HG02763 (cell line): Measurements from ENCODE around the gene MEN1.
"Not testable (repeated sequence)": the region's sequence is repeated elsewhere in the genome, so short reads cannot be mapped to it uniquely, and the experiment has no call there.

Experiments
- ATAC-seq: cut with Tn5 transposase; IDR thresholded peaks from one replicate; pipeline ENCODE4 v1.9.1; 2021; ENCODE audit warnings: mild to moderate bottlenecking, moderate library complexity; ENCODE audit not compliant: unreplicated experiment

The MEN1 gene

DNA sequence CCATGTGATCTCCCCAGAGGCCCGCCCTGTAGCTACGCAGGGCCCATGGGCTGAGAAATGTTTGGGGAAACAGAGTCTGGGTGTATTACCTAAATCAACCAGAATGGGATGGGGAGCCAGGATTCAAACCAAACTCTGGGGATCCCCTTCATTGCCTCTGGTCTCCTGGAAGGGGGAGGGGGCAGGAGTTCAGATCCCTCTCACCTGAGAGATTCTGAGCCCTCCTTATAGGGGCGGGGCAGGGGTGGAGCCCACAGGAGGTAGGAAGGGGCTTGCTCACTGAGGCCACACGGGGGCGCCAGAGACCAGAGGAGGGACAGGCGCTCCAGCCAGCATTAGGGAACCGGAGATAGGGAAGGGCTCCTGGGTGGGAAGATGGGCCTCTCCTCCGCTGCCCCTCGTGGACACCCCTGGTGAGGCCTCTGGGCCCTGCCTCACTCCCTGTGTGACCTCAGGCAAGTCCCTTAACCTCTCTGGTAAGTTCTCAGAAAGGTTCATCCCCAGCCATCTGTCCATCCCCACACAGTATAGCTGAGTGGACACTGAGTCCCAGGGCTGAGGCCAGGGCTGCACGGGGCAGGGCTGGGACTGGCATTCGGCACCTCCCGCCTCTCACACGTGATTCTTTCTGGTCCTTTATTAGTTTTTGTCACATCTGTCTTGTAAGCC is 36.8 kb upstream of the MEN1 start:
- ATAC-seq: no peak

GRCh38 chr11:64845776-64846129 is 35.4 kb upstream of the MEN1 start:
- ATAC-seq: not testable (repeated sequence)

- ATAC-seq: no peak
These were observed 34.9 kb upstream of the MEN1 start for GRCh38 chr11:64845129-64845775.

DNA sequence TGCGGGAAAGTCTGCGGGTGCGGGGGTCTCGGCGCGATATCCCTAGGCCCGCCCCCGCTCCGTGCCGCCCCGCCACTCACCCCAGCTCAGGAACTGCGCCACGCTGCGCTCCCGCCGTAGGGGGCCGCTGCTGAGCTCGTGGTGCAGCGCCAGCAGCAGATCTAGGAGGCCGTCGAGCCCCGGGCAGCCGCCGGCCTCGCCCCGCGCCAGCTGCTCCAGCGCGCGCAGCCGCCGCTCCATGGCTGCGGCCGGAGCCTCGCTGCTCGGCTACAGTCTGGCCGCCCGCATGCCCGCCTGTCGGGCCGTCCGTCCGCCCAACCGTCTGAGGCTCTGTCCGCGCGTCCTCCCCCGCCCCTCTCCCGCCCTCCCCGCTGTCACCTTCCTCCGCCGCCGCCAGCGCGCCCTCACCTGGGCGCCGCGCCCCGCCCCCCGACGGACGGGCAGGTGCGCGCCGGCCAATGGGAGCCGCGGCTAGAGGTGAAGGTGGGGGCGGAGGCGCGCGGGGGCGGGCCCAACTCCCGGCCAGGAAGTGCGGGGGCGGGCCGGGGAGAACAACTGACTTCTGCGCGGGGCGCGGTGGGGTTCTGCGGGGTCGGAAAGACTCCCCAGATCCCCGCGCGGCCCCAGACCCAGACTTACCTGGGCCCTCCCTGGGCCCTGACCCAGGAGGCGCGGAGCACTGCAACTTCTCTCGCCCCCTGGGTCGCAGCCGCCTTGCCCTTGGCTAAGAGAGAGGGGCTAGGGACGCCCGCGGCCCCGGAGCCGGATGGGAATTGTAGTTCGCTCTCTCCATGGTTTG is 34.2 kb upstream of the MEN1 start, which contains the start of gene CDC42BPG:
TSS of gene CDC42BPG (minus strand) at position 324 of the 799 bp plus-strand sequence. CDS start at position 240, 84 bp downstream.
- ATAC-seq: no peak

- ATAC-seq: no peak
These were observed 33.5 kb upstream of the MEN1 start for GRCh38 chr11:64843686-64844329.

GRCh38 chr11:64842851-64843685 is 32.7 kb upstream of the MEN1 start:
- no peak for ATAC-seq

GRCh38 chr11:64842366-64842759 is 32.0 kb upstream of the MEN1 start:
- ATAC-seq: no peak

DNA sequence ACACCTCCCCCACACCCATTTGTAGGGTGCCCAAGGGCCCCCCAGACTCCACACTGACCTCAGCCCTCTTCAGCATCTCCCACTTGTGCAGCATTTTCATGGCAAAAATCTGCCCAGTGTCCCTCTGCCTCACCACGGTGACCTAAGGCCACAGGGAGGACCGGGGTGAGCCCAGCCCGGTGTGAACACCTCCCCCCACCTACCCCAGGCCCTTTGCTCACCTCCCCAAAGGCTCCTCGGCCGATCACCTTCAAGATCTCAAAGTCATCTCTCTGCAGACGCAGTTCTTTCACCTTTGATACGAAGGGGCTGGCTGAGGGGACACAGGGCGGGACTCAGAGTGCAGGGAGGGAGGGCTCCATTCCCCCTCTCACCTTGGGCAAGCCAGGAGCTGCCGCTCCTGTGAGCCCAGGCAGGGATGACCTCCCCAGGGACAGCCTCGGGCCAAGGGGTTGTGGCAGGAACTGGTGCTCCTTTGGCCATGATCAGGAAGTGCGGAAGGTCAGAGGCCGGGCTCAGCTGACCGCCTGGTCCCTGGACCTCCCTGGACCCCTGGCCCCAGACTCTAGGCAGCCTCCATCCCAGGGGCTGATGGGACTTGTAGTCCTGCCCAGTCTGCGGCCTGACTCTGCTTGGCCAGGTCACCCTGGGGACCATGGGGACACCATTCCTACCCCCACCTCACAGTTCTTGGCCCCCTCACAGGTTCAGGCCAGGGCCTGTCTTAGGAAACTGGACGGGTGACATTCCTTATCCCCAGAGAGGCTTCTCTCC is 31.4 kb upstream of the MEN1 start:
- ATAC-seq: no peak

- ATAC-seq: no peak
These were observed 29.8 kb upstream of the MEN1 start for GRCh38 chr11:64839887-64840782.

DNA sequence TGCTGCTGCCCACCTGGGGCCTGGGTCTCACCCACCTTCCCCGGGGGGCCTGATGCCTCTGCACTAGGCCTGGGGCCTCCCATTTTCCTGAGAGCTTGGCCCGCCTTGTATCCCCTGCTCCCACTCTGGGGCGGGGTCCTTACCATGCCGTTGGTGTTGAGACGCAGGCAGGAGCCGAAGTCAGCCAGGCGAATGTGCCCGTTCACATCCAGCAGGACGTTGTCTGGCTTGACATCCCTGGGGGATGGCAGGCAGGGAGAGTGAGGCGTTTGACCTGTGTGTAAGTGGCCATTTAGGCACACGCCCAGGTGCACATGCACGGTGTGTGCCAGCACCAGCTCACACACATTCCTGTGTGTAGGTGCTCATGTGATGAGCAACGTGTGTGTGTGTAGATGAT is 29.0 kb upstream of the MEN1 start:
- no peak for ATAC-seq

- no peak for ATAC-seq
These were observed 28.4 kb upstream of the MEN1 start for GRCh38 chr11:64838600-64839334.

DNA sequence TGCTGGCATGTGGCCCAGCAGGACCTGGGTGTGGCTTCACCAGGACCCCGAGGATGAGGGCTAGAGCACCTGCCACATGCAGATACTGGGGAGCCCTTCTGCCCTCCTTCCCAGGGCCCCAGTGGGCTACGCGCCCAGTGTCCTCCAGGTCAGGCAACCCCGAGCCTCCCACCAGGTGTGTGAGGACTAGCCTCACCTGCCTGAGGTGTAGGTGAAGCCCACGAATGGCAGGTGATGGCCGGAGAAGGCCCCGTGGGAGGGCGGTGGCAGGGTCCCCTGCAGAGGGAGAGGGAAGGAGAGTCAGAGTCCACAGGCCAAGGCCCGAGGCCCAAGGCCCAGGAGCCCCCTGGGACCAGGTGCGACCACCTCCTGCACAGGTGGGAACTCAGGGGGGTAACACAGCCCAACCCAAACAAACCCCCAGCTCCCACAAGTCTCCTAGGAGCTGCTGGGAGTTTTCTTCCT is 27.6 kb upstream of the MEN1 start:
- no peak for ATAC-seq

GRCh38 chr11:64836448-64837072 is 26.2 kb upstream of the MEN1 start:
- no peak for ATAC-seq

DNA sequence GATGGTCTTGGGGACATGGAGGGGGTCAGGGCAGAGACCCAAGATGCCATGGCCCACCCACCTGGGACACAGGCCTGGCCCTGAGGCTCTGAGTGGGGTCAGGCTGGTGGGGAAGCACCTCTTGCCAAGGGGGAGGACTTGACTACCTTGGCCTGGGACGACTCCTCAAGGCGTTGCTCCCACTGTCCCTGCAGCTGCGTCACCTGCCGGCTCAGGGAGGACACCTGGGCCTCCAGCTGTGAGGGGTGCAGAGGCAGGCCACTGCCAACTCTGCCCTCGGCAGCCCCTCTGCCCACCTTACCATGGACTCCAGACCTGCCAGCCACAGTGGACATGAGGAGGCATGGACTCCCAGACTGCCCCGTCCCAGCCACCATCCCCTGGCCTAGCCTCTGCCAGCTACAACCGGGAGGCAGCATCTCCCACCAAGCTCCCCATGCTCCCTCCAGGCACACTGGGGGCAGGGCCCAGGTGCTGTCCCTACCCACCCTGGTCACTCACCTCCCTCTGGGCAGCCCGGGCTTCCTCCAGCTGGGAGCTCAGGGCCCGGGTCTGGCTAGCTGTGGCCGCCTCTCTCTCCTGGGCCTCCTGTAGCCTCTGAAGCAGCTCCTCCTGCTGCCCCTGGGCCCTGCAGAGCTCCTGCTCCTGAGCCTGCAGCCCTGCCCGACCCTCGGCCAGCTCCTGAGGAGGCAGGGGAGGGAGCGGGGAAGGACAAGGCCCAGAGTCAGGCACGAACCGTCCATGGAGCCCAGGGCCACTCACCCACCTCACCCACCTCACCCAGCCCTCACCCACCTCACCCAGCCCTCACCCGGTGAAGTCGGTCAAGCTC is 25.5 kb upstream of the MEN1 start:
- no peak for ATAC-seq

DNA sequence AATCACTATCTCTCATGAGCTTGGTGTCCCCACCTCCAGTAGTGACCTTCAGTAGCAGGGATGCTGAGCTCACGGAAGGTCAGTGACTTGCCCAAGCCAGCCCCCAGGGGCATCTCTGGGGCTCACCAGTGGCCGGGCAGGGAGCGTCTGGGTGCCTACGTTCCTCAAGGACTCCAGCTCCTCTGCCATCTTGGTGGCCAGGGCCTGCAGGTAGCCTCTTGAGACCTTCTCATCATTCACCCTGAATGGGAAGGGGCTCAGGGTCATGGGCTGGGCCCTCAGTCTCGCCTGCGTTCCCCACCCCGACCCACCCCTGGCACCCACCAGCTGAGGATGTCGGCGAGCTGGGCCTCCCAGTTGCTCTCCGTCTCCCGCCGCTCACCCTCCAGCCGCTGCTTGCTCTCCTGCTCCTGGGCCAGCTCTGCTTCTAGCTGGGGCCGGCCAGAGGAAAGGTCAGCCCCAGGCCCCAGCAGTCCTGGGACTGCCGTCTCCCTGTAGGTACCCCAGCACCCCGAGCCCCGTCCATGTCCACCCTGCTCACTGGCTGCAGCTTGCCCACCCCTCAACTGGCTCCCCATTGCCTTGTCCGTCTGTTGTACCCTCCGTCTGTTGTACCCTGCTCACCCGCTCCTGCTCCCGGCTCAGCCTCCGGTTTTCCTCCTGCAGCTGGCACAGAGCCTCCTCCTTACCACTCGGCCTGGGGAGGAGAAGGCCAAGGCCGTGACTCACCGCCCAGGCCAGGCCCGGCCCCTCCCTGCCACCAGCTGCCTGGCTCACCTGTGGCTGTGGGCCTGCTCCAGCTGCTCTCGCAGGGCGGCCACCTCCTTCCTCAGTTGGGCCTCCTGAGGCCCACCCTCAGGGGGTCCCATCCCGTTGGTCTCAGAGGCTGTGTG is 24.6 kb upstream of the MEN1 start:
- ATAC-seq: no peak
